KOPT-K1 (cell line): ENCODE results near the gene SYNPO.

Experiments used
- H3K27ac ChIP-seq: fragments of 200-600 bp; sonication (generic); 2 replicates; pipeline ENCODE4 v1.5.1; 2016; ENCODE audit warnings: antibody characterized with exemption, mild to moderate bottlenecking, low read depth, low read length; ENCODE audit not compliant: poor library complexity, severe bottlenecking
- H3K36me3 ChIP-seq: fragments of 200-600 bp; sonication (generic); 2 replicates; pipeline ENCODE4 v1.5.1; 2017; ENCODE audit warnings: antibody characterized with exemption, mild to moderate bottlenecking, low read length, moderate library complexity; ENCODE audit not compliant: insufficient read depth
- H3K9me3 ChIP-seq: fragments of 200-600 bp; sonication (generic); 2 replicates; pipeline ENCODE4 v1.5.1; 2017; ENCODE audit warnings: antibody characterized with exemption, low read length, mild to moderate bottlenecking; ENCODE audit not compliant: insufficient read depth, poor library complexity, severe bottlenecking

The SYNPO gene

GRCh38 chr5:150638488-150639376 lies 1.7 kb upstream of the SYNPO start:
- Histone ChIP-seq H3K27ac (no peak overlapping the region), H3K36me3 (no peaks in the 10 kb centered on the region), H3K9me3 (no peaks in the 10 kb centered on the region)

- Histone ChIP-seq H3K36me3 (no peaks in the 10 kb centered on the region), H3K27ac (no peak overlapping the region), H3K9me3 (no peaks in the 10 kb centered on the region)
These were observed 1.1 kb upstream of the SYNPO start for GRCh38 chr5:150639377-150639692.

DNA sequence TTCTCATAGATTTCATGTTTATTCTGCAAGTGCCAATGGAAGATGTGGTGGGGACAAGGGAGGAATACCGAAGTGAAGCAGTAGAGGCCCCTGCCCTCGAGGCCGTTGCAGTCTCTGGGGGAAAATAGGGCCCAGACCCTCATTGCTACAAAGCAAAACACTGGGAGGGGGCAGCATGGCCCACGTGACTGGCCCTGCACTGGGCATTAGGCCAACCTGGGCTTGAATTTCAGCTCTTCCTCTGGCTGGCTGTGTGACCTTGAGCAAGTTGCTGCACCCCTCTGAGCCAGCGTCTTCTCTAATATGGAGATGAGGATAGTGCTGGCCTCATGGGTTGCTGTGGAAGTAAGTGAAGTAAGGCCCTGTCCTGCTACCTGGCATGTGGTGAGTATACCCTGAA lies 709 bp upstream of the SYNPO start:
- Histone ChIP-seq H3K27ac (no peak overlapping the region), H3K9me3 (no peaks in the 10 kb centered on the region), H3K36me3 (no peaks in the 10 kb centered on the region)

- Histone ChIP-seq H3K9me3 (no peaks in the 10 kb centered on the region), H3K27ac (no peak overlapping the region), H3K36me3 (no peaks in the 10 kb centered on the region)
These were observed 628 bp downstream of the SYNPO start for GRCh38 chr5:150641006-150641570.

DNA sequence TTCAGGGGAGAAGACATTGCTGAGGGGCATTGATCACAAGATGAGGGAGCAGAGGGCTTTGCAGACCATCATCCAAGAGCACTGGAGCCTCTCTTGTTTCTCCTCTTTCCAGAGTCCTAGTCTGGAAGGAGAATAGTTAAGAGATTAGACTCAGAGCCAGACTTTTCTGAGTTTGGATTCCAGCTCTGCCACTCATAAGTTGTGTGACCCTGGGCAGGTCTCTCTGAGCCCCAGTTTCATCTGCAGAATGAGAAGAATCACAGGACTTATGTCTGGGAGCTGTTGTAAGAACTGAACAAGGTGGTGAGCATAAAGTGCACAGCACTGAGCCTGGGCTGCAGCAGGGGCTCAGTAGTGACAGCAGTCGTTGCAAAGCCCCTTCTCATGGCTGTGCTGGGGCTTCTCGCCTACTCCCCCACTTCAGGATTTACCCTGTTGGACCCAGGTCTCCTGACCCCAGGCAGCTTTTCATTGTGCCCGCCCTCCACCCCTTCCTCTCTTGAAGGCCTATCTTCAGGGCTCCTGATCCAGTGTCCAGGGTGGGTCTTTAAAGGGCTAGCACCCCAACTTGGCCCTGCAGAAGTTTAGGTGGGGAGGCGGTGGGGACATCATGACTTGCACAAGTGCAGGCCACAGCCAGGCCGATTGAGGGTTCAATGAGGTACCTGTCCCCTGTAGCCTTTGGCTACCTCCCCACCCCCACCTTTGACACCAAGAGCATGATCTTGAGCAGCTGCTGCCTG lies 1.5 kb downstream of the SYNPO start:
- no peak overlapping the region for H3K27ac ChIP-seq
- no peaks in the 10 kb centered on the region for H3K9me3 ChIP-seq
- H3K36me3 ChIP-seq, result no peaks in the 10 kb centered on the region

GRCh38 chr5:150642567-150642927 lies 2.1 kb downstream of the SYNPO start:
- Histone ChIP-seq H3K36me3 (no peaks in the 10 kb centered on the region), H3K9me3 (no peaks in the 10 kb centered on the region), H3K27ac (no peak overlapping the region)

DNA sequence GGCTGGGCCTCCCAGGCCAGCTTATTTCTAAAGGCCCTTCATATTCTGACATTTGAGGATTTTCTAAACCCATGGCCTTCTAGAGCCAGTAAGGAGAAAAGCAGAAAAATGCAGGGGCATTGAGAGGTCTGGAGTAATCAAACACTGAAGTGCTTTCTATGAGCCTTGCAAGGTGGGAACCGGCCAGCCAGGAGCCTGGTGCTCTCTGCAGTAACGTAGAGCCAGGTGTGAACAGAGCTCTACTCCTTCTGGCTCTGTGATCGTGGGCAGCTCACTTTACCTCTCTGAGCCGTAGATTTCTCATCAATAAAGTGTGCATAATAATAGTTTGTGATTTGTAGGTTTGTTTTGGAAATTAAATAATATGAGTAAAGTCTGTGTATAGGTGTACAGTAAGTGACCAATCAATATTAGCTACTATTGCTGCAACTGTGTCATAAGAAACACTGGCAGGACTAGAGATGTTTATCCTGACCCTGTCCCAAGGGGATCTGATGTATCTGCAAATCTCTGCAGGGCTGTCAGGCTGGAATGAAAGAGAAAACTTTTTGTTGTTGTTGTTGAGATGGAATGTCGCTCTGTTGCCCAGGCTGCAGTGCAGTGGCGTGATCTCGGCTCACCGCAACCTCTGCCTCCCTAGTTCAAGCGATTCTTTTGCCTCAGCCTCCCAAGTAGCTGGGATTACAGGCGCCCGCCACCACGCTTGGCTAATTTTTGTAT lies 2.7 kb downstream of the SYNPO start:
- Histone ChIP-seq H3K9me3 (no peaks in the 10 kb centered on the region), H3K36me3 (no peaks in the 10 kb centered on the region), H3K27ac (no peak overlapping the region)

GRCh38 chr5:150644058-150644457 lies 3.6 kb downstream of the SYNPO start:
- Histone ChIP-seq H3K36me3 (no peaks in the 10 kb centered on the region), H3K9me3 (no peaks in the 10 kb centered on the region), H3K27ac (no peak overlapping the region)

DNA sequence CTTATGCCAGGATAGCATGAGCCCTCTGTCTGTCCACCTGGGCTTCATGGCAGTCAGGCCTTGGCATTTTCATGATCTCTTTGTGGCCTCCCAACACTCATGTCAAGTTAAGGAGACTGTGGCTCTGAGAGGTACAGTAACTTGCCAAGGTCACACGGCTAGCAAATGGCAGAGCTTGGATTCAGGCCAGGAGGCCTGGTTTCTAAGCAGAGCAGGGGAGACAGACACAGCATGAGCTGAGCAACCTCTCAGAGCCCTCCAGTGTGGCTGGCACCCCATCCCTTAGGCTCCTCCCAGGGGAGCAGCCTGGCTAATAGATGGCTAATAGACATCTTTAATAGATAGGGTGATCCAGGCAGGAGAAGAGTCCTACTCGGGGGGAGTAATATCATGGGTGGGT lies 4.1 kb downstream of the SYNPO start:
- Histone ChIP-seq H3K27ac (no peak overlapping the region), H3K9me3 (no peaks in the 10 kb centered on the region)

DNA sequence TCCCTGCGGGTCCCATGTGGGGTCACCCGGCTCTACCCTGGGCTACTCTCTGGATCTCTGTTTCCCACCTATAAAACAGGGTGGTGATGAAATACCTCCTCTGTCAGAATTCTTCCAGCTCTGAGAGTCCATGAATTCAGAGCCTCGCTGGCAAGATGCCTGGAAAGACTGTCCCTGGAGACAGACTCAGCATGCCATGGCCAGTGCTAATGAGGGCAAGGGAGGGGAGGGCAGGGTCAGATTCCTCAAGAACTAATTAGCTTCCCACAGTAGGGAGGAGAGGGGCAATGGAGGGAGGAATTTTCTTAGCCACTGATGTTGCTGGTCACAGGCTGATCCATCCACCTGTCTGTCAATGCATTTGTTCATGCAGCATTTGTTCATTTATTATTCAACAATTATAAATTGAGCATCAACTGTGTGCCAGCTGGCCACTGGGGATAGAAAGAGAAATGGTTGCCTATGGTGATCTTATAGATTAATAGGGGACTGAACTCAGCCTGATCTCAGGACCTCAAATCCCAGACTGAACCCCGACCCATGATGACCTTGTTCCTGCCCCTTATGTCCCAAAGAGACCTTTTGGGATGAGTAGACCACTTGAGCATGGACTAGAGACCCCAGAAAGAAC lies 4.7 kb downstream of the SYNPO start:
- Histone ChIP-seq H3K36me3 (no peaks in the 10 kb centered on the region), H3K9me3 (no peaks in the 10 kb centered on the region), H3K27ac (no peak overlapping the region)

More for the DNA sequence above, 4.1 kb downstream of the SYNPO start:
- no peaks in the 10 kb centered on the region for H3K36me3 ChIP-seq

GRCh38 chr5:150647275-150648251 lies 7.1 kb downstream of the SYNPO start:
- no peak overlapping the region for H3K27ac ChIP-seq
- no peaks in the 10 kb centered on the region for H3K36me3 ChIP-seq
- H3K9me3 ChIP-seq, result no peaks in the 10 kb centered on the region

DNA sequence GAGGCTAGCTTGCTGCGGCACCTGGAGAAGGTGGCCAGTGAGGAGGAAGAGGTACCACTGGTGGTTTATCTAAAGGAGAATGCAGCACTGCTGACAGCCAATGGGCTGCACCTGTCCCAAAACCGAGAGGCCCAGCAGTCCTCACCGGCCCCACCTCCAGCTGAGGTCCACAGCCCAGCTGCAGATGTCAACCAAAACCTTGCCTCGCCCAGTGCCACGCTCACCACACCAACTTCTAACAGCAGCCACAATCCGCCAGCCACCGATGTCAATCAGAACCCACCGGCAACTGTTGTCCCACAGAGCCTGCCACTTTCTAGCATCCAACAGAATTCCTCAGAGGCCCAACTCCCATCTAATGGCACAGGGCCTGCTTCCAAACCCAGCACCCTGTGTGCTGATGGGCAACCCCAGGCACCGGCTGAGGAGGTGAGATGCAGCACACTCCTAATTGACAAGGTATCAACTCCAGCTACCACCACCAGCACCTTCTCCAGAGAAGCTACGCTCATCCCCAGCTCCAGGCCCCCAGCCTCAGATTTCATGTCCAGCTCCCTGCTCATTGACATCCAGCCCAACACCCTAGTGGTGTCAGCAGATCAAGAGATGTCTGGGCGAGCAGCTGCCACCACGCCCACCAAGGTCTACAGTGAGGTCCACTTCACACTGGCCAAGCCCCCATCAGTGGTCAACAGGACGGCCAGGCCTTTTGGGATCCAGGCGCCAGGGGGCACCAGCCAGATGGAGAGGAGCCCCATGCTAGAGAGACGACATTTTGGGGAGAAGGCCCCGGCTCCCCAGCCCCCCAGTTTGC lies 8.0 kb downstream of the SYNPO start:
- H3K9me3 ChIP-seq, result no peaks in the 10 kb centered on the region
- no peak overlapping the region for H3K27ac ChIP-seq
- no peaks in the 10 kb centered on the region for H3K36me3 ChIP-seq
